HG03159 (cell line): ENCODE measurements around the gene GCSH.

ENCODE experiments used
- ATAC-seq: cut with Tn5 transposase; IDR thresholded peaks from one replicate; pipeline ENCODE4 v1.9.1; 2021; ENCODE audit warnings: mild to moderate bottlenecking, moderate library complexity; ENCODE audit not compliant: unreplicated experiment

GCSH gene

DNA sequence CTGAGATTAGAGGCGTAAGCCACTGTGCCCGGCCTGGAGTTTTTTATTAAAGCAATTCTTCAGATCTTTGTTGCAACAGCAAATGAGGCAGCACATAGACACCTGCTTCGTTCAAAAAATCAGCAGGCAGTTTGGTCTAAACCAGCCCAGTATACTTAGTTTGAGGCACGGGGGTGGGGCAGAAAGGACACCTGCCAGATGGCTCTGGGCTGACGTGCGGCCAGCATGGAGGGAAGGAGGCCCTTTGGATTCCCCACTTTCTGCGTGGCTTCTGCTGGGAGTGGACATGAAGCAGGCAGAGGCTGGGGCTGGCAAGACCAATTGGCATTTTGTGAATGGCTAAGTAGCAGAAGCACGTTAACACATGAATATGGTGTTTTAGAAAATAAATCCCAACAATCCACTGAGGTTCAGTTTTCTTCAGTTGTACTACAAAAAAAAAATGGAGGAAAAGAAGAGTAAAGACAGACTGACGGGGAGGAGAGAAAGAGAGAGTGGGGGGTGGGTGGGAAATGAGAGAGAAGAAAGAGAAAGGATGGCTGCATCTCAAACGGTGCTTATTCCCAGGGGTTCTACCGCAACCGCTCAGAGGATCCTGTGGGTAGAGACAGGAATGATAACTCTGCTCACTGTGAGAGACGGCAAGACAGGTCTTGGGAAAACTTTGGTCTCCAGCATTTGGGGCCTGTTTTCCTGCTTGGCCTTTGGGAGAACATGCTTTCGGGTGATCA, 35.5 kb downstream of the GCSH start:
- ATAC-seq: no peak

GRCh38 chr16:81053761-81054160, 42.4 kb downstream of the GCSH start:
- ATAC-seq: no peak

- no peak for ATAC-seq
These were observed 53.4 kb downstream of the GCSH start for GRCh38 chr16:81042821-81043220.

GRCh38 chr16:81041696-81042095, 54.5 kb downstream of the GCSH start:
- ATAC-seq: no peak

- ATAC-seq: no peak
These were observed 55.4 kb downstream of the GCSH start for GRCh38 chr16:81040842-81041241.

GRCh38 chr16:81040131-81040530, 56.1 kb downstream of the GCSH start:
- no peak for ATAC-seq

DNA sequence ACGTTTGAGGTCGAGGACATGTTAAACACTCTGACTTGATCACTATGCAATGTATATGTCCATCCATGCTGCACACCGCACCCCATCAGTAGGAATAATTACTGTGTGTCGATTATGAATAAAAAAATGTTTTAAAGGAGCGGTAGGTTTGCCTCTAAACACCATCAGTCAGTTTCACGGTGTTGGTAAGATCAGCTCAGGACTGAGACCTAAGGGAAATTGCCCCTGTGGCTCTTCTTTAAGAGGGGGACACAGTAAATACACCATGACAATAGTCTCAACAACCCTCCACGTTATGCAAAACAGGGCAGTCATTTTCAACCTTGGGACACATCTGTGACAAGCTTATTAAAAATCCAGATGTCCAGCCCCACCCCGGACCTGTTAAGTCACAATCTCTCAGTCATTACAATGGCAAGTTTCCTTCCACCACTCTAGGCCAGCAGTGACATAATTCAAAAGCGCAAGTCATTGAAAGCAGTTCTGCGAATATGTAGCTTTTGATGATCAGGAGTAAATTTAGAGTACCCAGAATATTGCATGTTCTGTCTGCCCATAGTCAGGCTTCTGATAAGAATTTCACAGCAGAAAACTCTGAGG, 59.3 kb downstream of the GCSH start:
- no peak for ATAC-seq

DNA sequence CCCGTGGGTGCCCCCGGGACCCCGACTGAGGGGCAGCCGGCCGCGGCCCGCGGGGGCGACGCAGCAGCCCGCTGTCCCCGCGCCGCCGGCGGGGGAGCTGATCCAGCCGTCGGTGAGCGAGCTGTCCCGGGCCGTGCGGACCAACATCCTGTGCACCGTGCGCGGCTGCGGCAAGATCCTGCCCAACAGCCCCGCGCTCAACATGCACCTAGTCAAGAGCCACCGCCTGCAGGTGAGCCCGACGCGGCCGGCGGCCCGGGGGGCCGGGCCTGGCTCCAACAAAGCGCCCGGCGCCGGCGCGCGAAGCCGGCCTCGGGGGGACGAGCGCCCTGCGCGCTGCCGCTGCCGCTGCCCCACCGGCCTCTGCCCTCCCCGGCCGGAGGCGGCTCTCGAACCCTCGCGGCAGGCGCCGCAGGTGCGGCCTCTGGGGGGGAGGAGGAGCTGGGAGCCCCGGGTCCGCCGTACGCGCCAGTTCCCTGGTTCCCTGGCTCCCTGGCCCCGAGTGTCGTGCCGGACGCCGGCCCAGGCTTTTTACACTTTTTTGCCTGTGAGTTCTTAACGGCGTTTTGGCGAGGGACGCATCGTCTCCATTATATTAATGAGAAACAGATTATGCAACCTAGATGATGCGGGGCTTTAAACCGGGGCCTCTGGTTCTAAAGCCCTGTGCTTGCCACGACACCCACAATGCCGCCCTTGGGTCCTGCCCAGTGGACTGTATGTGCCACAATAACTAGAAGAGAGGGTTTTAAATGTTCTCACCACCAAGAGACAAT, 60.0 kb downstream of the GCSH start:
- peak; percentile 44 for ATAC-seq

DNA sequence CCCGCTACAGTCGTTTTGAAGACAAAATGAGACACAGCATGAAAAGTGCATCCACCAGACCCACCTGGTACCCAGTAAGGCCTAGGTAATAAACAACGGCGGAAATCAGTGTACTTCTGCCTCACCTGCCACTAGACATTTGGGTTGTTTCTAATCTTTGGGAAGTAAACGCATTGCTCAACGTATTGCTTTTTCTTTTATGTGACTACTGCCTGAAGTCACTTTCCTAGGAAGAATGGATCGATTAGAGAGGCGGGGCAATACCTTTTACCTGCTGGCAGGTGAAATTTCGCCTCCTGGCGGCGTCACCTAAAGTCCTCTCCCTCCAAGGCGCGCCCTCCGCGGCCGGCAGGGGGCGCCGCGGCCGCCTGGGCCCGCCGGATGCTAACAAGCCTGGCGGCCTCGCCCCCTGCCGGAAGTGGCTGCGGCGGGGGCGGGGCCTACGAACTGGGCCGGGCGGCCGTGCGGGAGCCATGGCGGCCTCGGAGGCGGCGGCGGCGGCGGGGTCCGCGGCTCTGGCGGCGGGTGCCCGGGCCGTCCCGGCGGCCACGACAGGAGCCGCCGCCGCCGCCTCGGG, 60.7 kb downstream of the GCSH start, which contains the start of gene ATMIN:
Gene ATMIN (plus strand): TSS at position 445 of the 577 bp plus-strand sequence. CDS start 29 bp downstream, at position 474.
- ATAC-seq: peak; percentile 96
